ENCODE results near the gene PLB1.

PLB1 gene

DNA sequence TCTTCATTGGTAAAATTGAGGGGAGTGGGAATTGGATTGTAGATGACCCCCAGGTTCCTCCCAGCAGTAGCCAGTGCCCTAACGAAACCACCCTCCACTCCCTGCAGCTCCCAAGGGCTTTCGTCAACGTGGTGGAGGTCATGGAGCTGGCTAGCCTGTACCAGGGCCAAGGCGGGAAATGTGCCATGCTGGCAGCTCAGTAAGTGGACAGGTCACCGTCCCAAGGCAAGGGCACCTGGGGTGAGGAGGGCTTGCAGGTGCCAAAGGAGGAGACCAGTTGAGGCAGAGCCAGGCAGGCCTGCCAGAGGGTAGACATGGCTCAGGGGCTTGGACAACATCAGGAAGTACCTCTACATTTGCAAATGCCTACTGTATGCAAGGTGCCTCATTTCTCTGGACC lies 133.1 kb downstream of the PLB1 start:
- DNase-seq (ENCODE audit: low read depth), result no peak
- no peak overlapping the region for H3K4me3 ChIP-seq (ENCODE audit: low read depth, low read length)
- TF ChIP-seq, protein P1, sequence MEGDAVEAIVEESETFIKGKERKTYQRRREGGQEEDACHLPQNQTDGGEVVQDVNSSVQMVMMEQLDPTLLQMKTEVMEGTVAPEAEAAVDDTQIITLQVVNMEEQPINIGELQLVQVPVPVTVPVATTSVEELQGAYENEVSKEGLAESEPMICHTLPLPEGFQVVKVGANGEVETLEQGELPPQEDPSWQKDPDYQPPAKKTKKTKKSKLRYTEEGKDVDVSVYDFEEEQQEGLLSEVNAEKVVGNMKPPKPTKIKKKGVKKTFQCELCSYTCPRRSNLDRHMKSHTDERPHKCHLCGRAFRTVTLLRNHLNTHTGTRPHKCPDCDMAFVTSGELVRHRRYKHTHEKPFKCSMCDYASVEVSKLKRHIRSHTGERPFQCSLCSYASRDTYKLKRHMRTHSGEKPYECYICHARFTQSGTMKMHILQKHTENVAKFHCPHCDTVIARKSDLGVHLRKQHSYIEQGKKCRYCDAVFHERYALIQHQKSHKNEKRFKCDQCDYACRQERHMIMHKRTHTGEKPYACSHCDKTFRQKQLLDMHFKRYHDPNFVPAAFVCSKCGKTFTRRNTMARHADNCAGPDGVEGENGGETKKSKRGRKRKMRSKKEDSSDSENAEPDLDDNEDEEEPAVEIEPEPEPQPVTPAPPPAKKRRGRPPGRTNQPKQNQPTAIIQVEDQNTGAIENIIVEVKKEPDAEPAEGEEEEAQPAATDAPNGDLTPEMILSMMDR (IDR thresholded peaks at IDR 0.05; ENCODE audit: insufficient read depth, low read depth, low read length, missing control alignments), result no peak

DNA sequence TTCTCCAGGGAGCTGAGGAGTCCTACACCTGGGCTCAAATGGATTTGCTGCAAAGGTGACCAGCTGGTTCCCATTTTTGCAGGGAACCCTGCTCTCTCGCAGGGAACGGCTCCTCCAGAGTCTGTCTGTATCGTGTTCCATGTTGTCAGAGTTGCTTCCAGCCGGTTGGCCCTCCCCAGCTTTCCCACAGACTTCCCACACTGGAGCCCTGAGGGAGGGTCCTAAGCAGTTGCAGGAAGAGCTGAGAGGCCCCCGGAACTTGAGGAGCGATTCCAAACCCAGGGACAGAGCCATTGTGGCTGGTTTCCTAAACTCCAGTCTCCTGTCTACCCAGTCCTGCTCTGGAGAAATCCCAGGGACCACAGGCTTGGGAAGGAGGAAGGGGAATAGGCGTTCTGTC lies 134.1 kb downstream of the PLB1 start:
- no peak overlapping the region for H3K4me3 ChIP-seq (ENCODE audit: low read depth, low read length)
- DNase-seq (ENCODE audit: low read depth), result no peak
- TF ChIP-seq, protein P1 (IDR thresholded peaks at IDR 0.05; ENCODE audit: insufficient read depth, low read depth, low read length, missing control alignments), result no peak

DNA sequence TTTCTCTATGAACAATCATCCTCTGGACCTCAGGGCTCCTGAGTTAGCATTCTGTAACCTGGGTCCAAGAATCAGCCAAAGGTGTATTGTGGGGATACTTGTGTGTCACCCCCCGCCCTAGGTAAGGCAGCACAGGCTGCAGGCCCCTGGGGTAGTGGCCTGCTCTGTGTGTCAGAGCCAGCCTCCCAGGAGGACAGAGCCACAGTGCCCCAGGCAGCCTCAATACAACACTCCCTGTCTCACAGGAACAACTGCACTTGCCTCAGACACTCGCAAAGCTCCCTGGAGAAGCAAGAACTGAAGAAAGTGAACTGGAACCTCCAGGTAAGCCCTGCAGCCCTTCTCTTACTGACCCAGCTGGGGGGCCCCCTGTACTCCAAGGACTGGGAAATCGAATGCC lies 134.5 kb downstream of the PLB1 start:
- TF ChIP-seq, protein P1 (IDR thresholded peaks at IDR 0.05; ENCODE audit: insufficient read depth, low read depth, low read length, missing control alignments), result no peak
- DNase-seq (ENCODE audit: low read depth), result no peak
- H3K4me3 ChIP-seq (ENCODE audit: low read depth, low read length), result no peak overlapping the region

DNA sequence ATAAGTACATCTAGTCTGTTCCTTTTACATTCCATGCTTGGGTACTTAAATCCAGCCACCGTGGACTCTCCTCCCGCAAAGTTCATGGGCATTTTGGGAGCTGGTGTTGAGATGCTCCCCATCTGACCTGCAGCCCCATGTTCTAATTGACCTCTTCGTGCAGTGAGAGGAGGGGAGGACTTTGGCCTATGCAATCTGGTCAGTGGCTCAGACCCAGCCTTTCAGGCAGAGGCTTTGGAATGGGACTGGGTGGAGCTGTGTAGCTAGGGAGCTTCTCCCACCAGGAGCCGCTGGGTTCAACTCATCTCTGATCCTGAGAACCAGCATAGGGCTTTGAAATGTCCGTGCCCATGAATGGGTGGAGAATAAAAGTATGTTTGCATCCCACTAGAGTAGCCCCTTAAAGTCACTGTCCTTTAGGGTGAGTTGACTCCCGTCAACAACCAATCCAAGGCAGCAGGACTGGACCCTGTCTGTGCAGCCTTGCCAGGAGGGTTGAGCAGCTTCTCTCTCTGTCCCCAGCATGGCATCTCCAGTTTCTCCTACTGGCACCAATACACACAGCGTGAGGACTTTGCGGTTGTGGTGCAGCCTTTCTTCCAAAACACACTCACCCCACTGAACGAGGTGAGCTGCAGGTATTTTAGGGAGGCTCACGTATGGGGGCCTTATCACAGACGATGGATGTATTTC lies 135.8 kb downstream of the PLB1 start:
- no peak for DNase-seq (ENCODE audit: low read depth)
- TF ChIP-seq, protein P1 (IDR thresholded peaks at IDR 0.05; ENCODE audit: insufficient read depth, low read depth, low read length, missing control alignments), result no peak
- H3K4me3 ChIP-seq (ENCODE audit: low read depth, low read length), result no peak overlapping the region

DNA sequence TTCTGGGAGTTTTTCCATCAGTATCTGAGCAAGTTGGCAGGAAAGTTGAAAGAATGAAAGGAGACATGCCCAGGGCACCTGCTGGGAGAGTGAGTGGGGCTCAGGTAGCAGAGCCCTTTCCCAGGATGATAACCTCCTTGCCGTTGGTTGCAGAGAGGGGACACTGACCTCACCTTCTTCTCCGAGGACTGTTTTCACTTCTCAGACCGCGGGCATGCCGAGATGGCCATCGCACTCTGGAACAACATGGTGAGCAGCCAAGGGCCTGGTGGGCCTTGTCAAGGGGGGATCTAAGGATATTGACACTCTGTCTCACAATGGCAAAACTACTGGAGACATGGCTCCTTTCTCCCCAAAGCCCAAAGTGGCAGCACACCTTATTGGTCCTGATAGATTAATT lies 136.9 kb downstream of the PLB1 start:
- no peak for DNase-seq (ENCODE audit: low read depth)
- TF ChIP-seq, protein P1 (IDR thresholded peaks at IDR 0.05; ENCODE audit: insufficient read depth, low read depth, low read length, missing control alignments), result no peak
- H3K4me3 ChIP-seq (ENCODE audit: low read depth, low read length), result no peak overlapping the region

GRCh38 chr2:28633204-28633603 lies 137.3 kb downstream of the PLB1 start:
- TF ChIP-seq, protein P1 (IDR thresholded peaks at IDR 0.05; ENCODE audit: insufficient read depth, low read depth, low read length, missing control alignments), result no peak
- DNase-seq (ENCODE audit: low read depth), result no peak
- H3K4me3 ChIP-seq (ENCODE audit: low read depth, low read length), result no peak overlapping the region

GRCh38 chr2:28633746-28634145 lies 137.9 kb downstream of the PLB1 start:
- no peak overlapping the region for H3K4me3 ChIP-seq (ENCODE audit: low read depth, low read length)
- DNase-seq (ENCODE audit: low read depth), result no peak
- TF ChIP-seq, protein P1 (IDR thresholded peaks at IDR 0.05; ENCODE audit: insufficient read depth, low read depth, low read length, missing control alignments), result no peak
